B cell (primary cell): ENCODE results near the gene TADA1. TPM values are rescaled to one million over a fixed set of nuclear protein-coding genes. Genes with fewer than 3 reads are reported as not detected.

Experiments
- ATAC-seq: fragments of 200-7000 bp; cut with Tn5 transposase; one replicate; pipeline ENCODE4 v1.10.0; 2021; ENCODE audit warnings: low read depth, mild to moderate bottlenecking, moderate number of reproducible peaks, moderate library complexity
- CTCF ChIA-PET: fragments of 350-600 bp; sonication (Branson Sonifier 250); formaldehyde crosslinking; loops from one replicate; lab custom pipeline; 2021; ENCODE audit warnings: antibody characterized with exemption, inconsistent platforms; lab: Charles Lee
- POLR2A ChIA-PET: fragments of 350-600 bp; sonication (Branson Sonifier 250); formaldehyde crosslinking; loops from one replicate; lab custom pipeline; 2021; ENCODE audit warnings: antibody characterized with exemption; lab: Charles Lee
- DNase-seq: peaks from one replicate; pipeline ENCODE4 v3.0.0; 2013
- H2AFZ ChIP-seq: 2 replicates; pipeline ENCODE4 v1.6.1; 2012; ENCODE audit warnings: mild to moderate bottlenecking, low read depth, low read length; ENCODE audit not compliant: insufficient read depth, poor library complexity, severe bottlenecking
- H3K27ac ChIP-seq, 2 donors: 1 replicate in 1 of 2; 2 replicates in 1 of 2; pipeline ENCODE4 v1.5.1; 2012 to 2013; ENCODE audit warnings: low read length in 2 of 2, mild to moderate bottlenecking in 2 of 2, moderate library complexity in 1 of 2
- H3K27me3 ChIP-seq, 4 experiments: fragments of 200-600 bp in 1 of 4; sonication (generic) in 1 of 4; replicated peaks in 1 of 4; 1 replicate in 2 of 4; 2 replicates in 2 of 4; pipeline versions ENCODE4 v1.6.1 to v1.7.0; 2013 to 2016; ENCODE audit warnings: low read length in 3 of 4, mild to moderate bottlenecking in 2 of 4, mixed read lengths in 1 of 4, moderate library complexity in 1 of 4; ENCODE audit not compliant: insufficient read depth in 4 of 4, control insufficient read depth in 3 of 4; ENCODE audit errors: control extremely low read depth in 1 of 4
- H3K36me3 ChIP-seq, 2 experiments: replicated peaks in 1 of 2; 1 replicate in 1 of 2; 2 replicates in 1 of 2; pipeline versions ENCODE4 v1.6.1 to v1.7.1; 2013; ENCODE audit warnings: low read length in 1 of 2; ENCODE audit not compliant: insufficient read depth in 2 of 2, control insufficient read depth in 1 of 2; ENCODE audit errors: control extremely low read depth in 1 of 2, extremely low read depth in 1 of 2
- H3K4me1 ChIP-seq, 2 donors: fragments of 200-600 bp in 1 of 2; sonication (generic) in 1 of 2; 1 replicate in 1 of 2; 2 replicates in 1 of 2; pipeline versions ENCODE4 v1.5.1 to v1.6.1; 2013 to 2017; ENCODE audit warnings: low read length in 2 of 2; ENCODE audit not compliant: control insufficient read depth in 2 of 2, insufficient read depth in 2 of 2
- H3K4me2 ChIP-seq: replicated peaks from 2 replicates; pipeline ENCODE3; 2012; ENCODE audit warnings: mild to moderate bottlenecking, low read depth, low read length; ENCODE audit not compliant: poor library complexity, severe bottlenecking
- H3K4me3 ChIP-seq, 5 experiments: fragments of 200-600 bp in 1 of 5; sonication (generic) in 1 of 5; 1 replicate in 3 of 5; 2 replicates in 2 of 5; pipeline versions ENCODE4 v1.5.1 to v1.7.0; 2011 to 2016; ENCODE audit warnings: low read length in 4 of 5, mild to moderate bottlenecking in 4 of 5, low read depth in 2 of 5, control low read depth in 1 of 5, moderate library complexity in 1 of 5; ENCODE audit not compliant: insufficient read depth in 1 of 5; ENCODE audit errors: control extremely low read depth in 1 of 5, extremely low read depth in 1 of 5
- H3K79me2 ChIP-seq: fragments of 200-600 bp; sonication (generic); one replicate; pipeline ENCODE4 v1.6.0; 2016; ENCODE audit warnings: low read length; ENCODE audit not compliant: control insufficient read depth, insufficient read depth
- H3K9ac ChIP-seq: fragments of 200-600 bp; sonication (generic); 2 replicates; pipeline ENCODE4 v1.6.1; 2017; ENCODE audit warnings: mild to moderate bottlenecking, low read length, moderate library complexity
- H3K9me3 ChIP-seq, 3 donors: one replicate each; pipeline versions ENCODE4 v1.6.1 to v1.7.1; 2013; ENCODE audit warnings: low read length in 2 of 3; ENCODE audit not compliant: control insufficient read depth in 2 of 3, insufficient read depth in 1 of 3; ENCODE audit errors: control extremely low read depth in 1 of 3
- H4K20me1 ChIP-seq: 2 replicates; pipeline ENCODE4 v1.6.0; 2012; ENCODE audit warnings: mild to moderate bottlenecking, low read length; ENCODE audit not compliant: insufficient read depth, control insufficient read depth, poor library complexity, severe bottlenecking
- H3K27ac Mint-ChIP-seq: one replicate; pipeline ENCODE4 v1.8.0; 2021; ENCODE audit warnings: mixed read lengths
- H3K27me3 Mint-ChIP-seq: one replicate; pipeline ENCODE4 v1.8.0; 2021; ENCODE audit warnings: mixed read lengths
- H3K4me1 Mint-ChIP-seq: one replicate; pipeline ENCODE4 v1.8.0; 2021; ENCODE audit warnings: mixed read lengths
- H3K4me3 Mint-ChIP-seq: one replicate; pipeline ENCODE4 v1.8.0; 2021; ENCODE audit warnings: mixed read lengths
- H3K9me3 Mint-ChIP-seq: one replicate; pipeline ENCODE4 v1.8.0; 2022; ENCODE audit warnings: mixed read lengths; ENCODE audit not compliant: insufficient read depth
- EZH2 ChIP-seq: IDR thresholded peaks from 2 replicates; pipeline ENCODE4 v1.6.1; 2012; ENCODE audit warnings: borderline replicate concordance, low read depth, mild to moderate bottlenecking, moderate library complexity, low read length; ENCODE audit not compliant: insufficient read depth, poor library complexity, severe bottlenecking
- WGBS: methylation state at CpG from one replicate; pipeline ENCODE4 v1.1.5; 2013; ENCODE audit warnings: missing lambda C conversion rate; ENCODE audit not compliant: insufficient coverage; 5-methylcytosine and 5-hydroxymethylcytosine counted together
- intact Hi-C: fragments of 100-400 bp; cut with micrococcal nuclease; formaldehyde crosslinking; loops from one replicate; pipeline ENCODE4 v1.10.0; 2022
- polyA plus RNA-seq: library from polyadenylated mRNA; depleted of rRNA; stranded (reverse); fragments of >200 nt; gene quantifications from 2 replicates; pipeline ENCODE4 v1.2.3, GENCODE V29; 2012
- total RNA-seq, 2 donors: library from RNA; stranded (reverse); fragments of 120-200 nt in 1 of 2; gene quantifications; 1 replicate in 1 of 2; 2 replicates in 1 of 2; pipeline versions ENCODE4 v1.2.3 to v1.2.4, GENCODE V29; 2013 to 2022
- TF ChIP-seq, protein P1 (sequence below): fragments of 200-600 bp; IDR thresholded peaks from one replicate; pipeline ENCODE4 v1.8.0; 2022; ENCODE audit warnings: antibody characterized with exemption, mild to moderate bottlenecking

The TADA1 gene
- total and polyA plus RNA-seq, 2 donors (not counting 1 experiment from before 2014, with no cell fraction given), result 12.0 to 12.9 TPM

GRCh38 chr1:166920561-166921475 lies 44.8 kb upstream of the TADA1 start:
- Histone ChIP-seq H3K36me3 (no peaks in the 10 kb centered on the region), H4K20me1 (no peaks in the 10 kb centered on the region), H3K4me3 (peak overlapping the region in 3 of 5 experiments; percentile 33 to 59 (median 46)), H3K4me1 (peaks cover 35 to 38% of the 10 kb centered on the region in 2 donors), H3K79me2 (no peaks in the 10 kb centered on the region), H3K4me2 (peak overlapping the region; percentile 79), H3K27ac (no peak overlapping the region), H3K27me3 (peaks cover 0 to 30% (median 23%) of the 10 kb centered on the region in 4 experiments), H2AFZ (peak overlapping the region; percentile 65), H3K9ac (peak overlapping the region; percentile 38), H3K9me3 (peaks cover 0 to 10% (median 0%) of the 10 kb centered on the region in 3 donors)
- Mint-ChIP-seq H3K27me3 (peaks cover 39% of the 10 kb centered on the region), H3K9me3 (no peaks in the 10 kb centered on the region), H3K27ac (no peak overlapping the region), H3K4me3 (peak overlapping the region; percentile 86), H3K4me1 (peaks cover 33% of the 10 kb centered on the region)
- ATAC-seq (peak; percentile 55), DNase-seq (peak; percentile 57)
- ChIA-PET CTCF (interaction anchor here (5.6 to 9.1 kb wide), 2 partner anchors 11 to 138 kb away, joined by 31 to 85 read pairs; no protein-coding TSS in a partner anchor), POLR2A (no interaction called here)
- WGBS, result 11% methylated on average over 113 of the region's 113 CpGs
- TF ChIP-seq EZH2, result no peak
- TF ChIP-seq, protein P1, sequence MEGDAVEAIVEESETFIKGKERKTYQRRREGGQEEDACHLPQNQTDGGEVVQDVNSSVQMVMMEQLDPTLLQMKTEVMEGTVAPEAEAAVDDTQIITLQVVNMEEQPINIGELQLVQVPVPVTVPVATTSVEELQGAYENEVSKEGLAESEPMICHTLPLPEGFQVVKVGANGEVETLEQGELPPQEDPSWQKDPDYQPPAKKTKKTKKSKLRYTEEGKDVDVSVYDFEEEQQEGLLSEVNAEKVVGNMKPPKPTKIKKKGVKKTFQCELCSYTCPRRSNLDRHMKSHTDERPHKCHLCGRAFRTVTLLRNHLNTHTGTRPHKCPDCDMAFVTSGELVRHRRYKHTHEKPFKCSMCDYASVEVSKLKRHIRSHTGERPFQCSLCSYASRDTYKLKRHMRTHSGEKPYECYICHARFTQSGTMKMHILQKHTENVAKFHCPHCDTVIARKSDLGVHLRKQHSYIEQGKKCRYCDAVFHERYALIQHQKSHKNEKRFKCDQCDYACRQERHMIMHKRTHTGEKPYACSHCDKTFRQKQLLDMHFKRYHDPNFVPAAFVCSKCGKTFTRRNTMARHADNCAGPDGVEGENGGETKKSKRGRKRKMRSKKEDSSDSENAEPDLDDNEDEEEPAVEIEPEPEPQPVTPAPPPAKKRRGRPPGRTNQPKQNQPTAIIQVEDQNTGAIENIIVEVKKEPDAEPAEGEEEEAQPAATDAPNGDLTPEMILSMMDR, result no peak
- intact Hi-C loops, result loop anchor here (5.0 kb wide), 1 partner anchor 46 kb away; no protein-coding TSS in a partner anchor
